Smooth muscle cell (in vitro differentiated cells): ENCODE data around the gene MAP2K7. TPM values are rescaled to one million over a fixed set of nuclear protein-coding genes. Genes with fewer than 3 reads are reported as not detected.

Experiments
- DNase-seq: peaks from one replicate; lab custom pipeline; 2025; ENCODE audit not compliant: unreplicated experiment; lab: John Stamatoyannopoulos, UW
- H2AFZ ChIP-seq: fragments of 200-600 bp; sonication (generic); 2 replicates; pipeline ENCODE4 v1.6.0; 2016; ENCODE audit warnings: antibody characterized with exemption, low read depth, mild to moderate bottlenecking
- H3F3A ChIP-seq: fragments of 200-600 bp; sonication (generic); 2 replicates; pipeline ENCODE4 v1.6.0; 2017; ENCODE audit warnings: antibody characterized with exemption, low read depth
- H3K27ac ChIP-seq: fragments of 200-600 bp; sonication (generic); 2 replicates; pipeline ENCODE4 v1.5.1; 2016; ENCODE audit warnings: low read depth, mild to moderate bottlenecking
- H3K27me3 ChIP-seq: fragments of 200-600 bp; sonication (generic); 2 replicates; pipeline ENCODE4 v1.6.1; 2016; ENCODE audit warnings: low read depth, mild to moderate bottlenecking
- H3K36me3 ChIP-seq: fragments of 200-600 bp; sonication (generic); 2 replicates; pipeline ENCODE4 v1.5.1; 2016; ENCODE audit warnings: low read depth
- H3K4me1 ChIP-seq: fragments of 200-600 bp; sonication (generic); 2 replicates; pipeline ENCODE4 v1.5.1; 2016; ENCODE audit warnings: low read depth
- H3K4me2 ChIP-seq: fragments of 200-600 bp; sonication (generic); 2 replicates; pipeline ENCODE4 v1.6.0; 2016; ENCODE audit warnings: mild to moderate bottlenecking
- H3K4me3 ChIP-seq: fragments of 200-600 bp; sonication (generic); 2 replicates; pipeline ENCODE4 v1.5.1; 2016; ENCODE audit warnings: mild to moderate bottlenecking
- H3K79me2 ChIP-seq: fragments of 200-600 bp; sonication (generic); 2 replicates; pipeline ENCODE4 v1.6.0; 2016; ENCODE audit warnings: low read depth, mild to moderate bottlenecking
- H3K9ac ChIP-seq: fragments of 200-600 bp; sonication (generic); 2 replicates; pipeline ENCODE4 v1.6.0; 2016; ENCODE audit warnings: low read depth
- H3K9me3 ChIP-seq: fragments of 200-600 bp; sonication (generic); replicated peaks from 2 replicates; pipeline ENCODE4 v1.5.1; 2016; ENCODE audit warnings: low read depth
- H4K20me1 ChIP-seq: fragments of 200-600 bp; sonication (generic); 2 replicates; pipeline ENCODE4 v1.6.0; 2016; ENCODE audit warnings: low read depth
- WGBS: methylation state at CpG from one replicate; pipeline ENCODE4 v1.1.7; 2016; ENCODE audit warnings: low lambda C conversion rate; 5-methylcytosine and 5-hydroxymethylcytosine counted together
- polyA plus RNA-seq: library from polyadenylated mRNA; unstranded; fragments of >200 nt; fragmentation: Nextera tagmentation; extraction: Ambion mirVana; gene quantifications from 2 replicates; pipeline ENCODE4 v1.2.1, GENCODE V29; 2016
- total RNA-seq: library from RNA; depleted of rRNA; stranded (reverse); fragments of >200 nt; gene quantifications from 2 replicates; pipeline ENCODE4 v1.2.3, GENCODE V29; 2014
- TF ChIP-seq, protein P1 (sequence below): fragments of 200-600 bp; sonication (generic); IDR thresholded peaks from 2 replicates; pipeline ENCODE4 v1.5.1; 2017; ENCODE audit warnings: borderline replicate concordance, mild to moderate bottlenecking, antibody characterized with exemption; ENCODE audit not compliant: insufficient read depth, poor library complexity, severe bottlenecking

MAP2K7 gene
- total and polyA plus RNA-seq, 2 experiments from 2014 or later: 6.7 to 9.2 TPM

DNA sequence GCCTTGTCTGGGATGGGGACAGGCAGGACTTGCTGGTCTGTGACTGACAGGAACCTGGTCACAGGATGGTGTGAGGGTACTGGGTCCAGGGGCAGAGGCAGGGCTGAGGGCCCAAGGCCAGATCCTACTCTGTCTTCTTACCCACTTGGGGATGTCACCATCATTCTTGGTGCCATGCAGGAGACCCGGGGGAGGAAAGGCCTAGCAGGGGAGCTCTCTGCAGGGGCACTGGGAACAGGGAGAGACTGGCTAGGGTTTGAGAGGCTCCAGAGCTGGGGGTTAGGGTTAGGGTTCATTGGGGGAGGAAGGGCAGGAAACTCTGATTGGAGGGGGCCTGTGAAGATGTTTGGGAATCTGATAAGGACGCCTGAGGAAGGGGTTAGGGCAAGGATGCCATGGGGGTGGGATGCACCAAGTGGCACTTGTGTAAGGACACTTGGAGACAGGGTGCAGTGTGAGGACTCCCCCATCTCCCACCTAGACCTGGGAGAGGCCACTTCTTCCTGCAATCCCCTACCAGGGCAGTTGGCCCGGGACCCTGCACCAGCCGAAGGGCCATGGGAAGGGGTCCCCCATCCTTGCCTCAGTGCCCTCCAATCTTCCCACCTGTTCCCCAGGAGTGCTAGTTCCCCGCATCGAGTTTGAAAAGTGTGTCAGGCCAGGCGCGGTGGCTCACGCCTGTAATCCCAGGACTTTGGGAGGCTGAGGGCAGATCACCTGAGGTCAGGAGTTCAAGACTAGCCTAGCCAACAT lies 36.4 kb upstream of the MAP2K7 start:
- Histone ChIP-seq H3K4me1 (peaks cover 2% of the 10 kb centered on the region), H3K9me3 (no peaks in the 10 kb centered on the region), H2AFZ (no peak overlapping the region), H3K4me2 (no peak overlapping the region), H4K20me1 (no peaks in the 10 kb centered on the region), H3K36me3 (no peaks in the 10 kb centered on the region), H3K9ac (no peak overlapping the region), H3K79me2 (no peaks in the 10 kb centered on the region), H3K4me3 (no peak overlapping the region), H3K27ac (no peak overlapping the region), H3F3A (peaks cover 3% of the 10 kb centered on the region), H3K27me3 (peaks cover 63% of the 10 kb centered on the region)
- DNase-seq: no peak
- TF ChIP-seq, protein P1, sequence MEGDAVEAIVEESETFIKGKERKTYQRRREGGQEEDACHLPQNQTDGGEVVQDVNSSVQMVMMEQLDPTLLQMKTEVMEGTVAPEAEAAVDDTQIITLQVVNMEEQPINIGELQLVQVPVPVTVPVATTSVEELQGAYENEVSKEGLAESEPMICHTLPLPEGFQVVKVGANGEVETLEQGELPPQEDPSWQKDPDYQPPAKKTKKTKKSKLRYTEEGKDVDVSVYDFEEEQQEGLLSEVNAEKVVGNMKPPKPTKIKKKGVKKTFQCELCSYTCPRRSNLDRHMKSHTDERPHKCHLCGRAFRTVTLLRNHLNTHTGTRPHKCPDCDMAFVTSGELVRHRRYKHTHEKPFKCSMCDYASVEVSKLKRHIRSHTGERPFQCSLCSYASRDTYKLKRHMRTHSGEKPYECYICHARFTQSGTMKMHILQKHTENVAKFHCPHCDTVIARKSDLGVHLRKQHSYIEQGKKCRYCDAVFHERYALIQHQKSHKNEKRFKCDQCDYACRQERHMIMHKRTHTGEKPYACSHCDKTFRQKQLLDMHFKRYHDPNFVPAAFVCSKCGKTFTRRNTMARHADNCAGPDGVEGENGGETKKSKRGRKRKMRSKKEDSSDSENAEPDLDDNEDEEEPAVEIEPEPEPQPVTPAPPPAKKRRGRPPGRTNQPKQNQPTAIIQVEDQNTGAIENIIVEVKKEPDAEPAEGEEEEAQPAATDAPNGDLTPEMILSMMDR: no peak
- 91% methylated on average over 9 of the region's 9 CpGs for WGBS

DNA sequence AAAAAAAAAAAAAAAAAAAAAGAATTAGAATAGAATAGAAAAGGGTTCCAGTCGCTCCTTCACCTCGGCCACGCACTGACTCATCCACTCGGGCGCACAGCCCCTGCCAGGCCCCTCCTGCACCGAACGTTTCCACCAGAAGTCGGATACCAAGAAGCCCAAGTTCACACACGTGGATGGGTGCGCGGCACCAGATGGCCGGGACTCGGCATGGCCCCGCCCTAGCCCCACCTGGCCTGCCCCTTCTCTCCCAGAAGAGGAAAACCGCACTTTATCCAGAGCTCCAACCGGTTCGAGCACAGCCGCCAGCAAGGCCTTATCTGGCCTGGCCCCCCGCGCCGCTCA lies 35.4 kb upstream of the MAP2K7 start:
- Histone ChIP-seq H3K27me3 (peaks cover 64% of the 10 kb centered on the region), H2AFZ (no peak overlapping the region), H3K36me3 (no peaks in the 10 kb centered on the region), H3K4me1 (peaks cover 4% of the 10 kb centered on the region), H3K9ac (no peak overlapping the region), H3K4me2 (peak overlapping the region; percentile 84), H3K4me3 (no peak overlapping the region), H4K20me1 (no peaks in the 10 kb centered on the region), H3K9me3 (no peaks in the 10 kb centered on the region), H3F3A (peaks cover 3% of the 10 kb centered on the region), H3K79me2 (no peaks in the 10 kb centered on the region), H3K27ac (no peak overlapping the region)
- TF ChIP-seq, protein P1: no peak
- WGBS: 16% methylated on average over 16 of the region's 21 CpGs
- no peak for DNase-seq

DNA sequence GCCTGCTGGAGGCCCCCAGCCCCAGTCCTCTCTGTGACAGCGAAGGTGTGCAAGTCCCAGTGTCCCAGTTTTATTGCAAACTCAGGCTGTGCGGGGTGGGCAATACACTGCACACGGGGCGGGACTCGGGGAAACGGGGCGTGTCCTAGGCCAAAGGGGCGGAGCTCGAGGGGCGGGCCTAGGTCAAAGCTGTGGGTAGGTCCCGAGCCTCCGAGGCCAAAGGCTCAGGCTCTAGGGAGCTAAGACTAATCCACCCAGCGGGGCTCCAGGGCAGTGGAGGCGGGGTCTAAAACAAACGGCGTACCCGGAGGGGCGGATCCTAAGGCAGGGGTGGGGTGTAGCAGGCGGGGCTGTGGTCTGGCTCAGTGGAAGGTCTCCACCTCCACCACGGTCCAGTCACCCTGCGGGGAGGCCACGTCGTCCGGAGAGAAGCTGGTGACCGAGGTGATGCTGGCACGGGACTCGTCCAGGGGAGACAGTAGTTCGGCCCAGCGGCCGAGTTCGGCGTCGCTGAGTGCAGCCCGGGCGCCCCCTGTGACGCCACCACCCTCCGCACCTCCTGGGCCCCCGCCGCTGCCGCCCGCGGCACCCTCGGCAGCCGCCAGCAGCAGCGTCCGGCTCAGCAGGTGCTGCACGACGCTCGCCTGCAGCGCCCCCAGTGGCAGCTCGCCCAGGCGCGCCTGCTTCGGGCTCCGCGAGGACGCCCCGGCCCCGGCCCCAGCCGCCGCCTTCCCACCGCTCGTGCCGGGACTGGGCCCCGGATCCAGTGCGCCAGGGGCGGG lies 34.8 kb upstream of the MAP2K7 start:
- Histone ChIP-seq H3K4me2 (peak overlapping the region; percentile 84), H3K27ac (no peak overlapping the region), H3K36me3 (no peaks in the 10 kb centered on the region), H3K4me3 (peak overlapping the region; percentile 46), H3K27me3 (peaks cover 64% of the 10 kb centered on the region), H3K4me1 (peaks cover 4% of the 10 kb centered on the region), H2AFZ (peak overlapping the region; percentile 62), H4K20me1 (no peaks in the 10 kb centered on the region), H3K9ac (no peak overlapping the region), H3F3A (peaks cover 3% of the 10 kb centered on the region), H3K9me3 (no peaks in the 10 kb centered on the region), H3K79me2 (no peaks in the 10 kb centered on the region)
- TF ChIP-seq, protein P1: peak; percentile 68
- 3% methylated on average over 65 of the region's 67 CpGs for WGBS
- peak; percentile 54 for DNase-seq
